GM12875 (cell line): Measurements from ENCODE around the gene NEMP1.

Experiments
- H3K4me3 ChIP-seq: one replicate; pipeline ENCODE4 v1.5.1; 2011; ENCODE audit warnings: low read depth, low read length, control low read depth
- CTCF ChIP-seq: IDR thresholded peaks from 2 replicates; pipeline ENCODE4 v1.5.1; 2011; ENCODE audit warnings: low read depth, mild to moderate bottlenecking, control low read depth, inconsistent platforms, low read length, moderate library complexity, borderline replicate concordance; ENCODE audit not compliant: insufficient read depth

NEMP1 gene

DNA sequence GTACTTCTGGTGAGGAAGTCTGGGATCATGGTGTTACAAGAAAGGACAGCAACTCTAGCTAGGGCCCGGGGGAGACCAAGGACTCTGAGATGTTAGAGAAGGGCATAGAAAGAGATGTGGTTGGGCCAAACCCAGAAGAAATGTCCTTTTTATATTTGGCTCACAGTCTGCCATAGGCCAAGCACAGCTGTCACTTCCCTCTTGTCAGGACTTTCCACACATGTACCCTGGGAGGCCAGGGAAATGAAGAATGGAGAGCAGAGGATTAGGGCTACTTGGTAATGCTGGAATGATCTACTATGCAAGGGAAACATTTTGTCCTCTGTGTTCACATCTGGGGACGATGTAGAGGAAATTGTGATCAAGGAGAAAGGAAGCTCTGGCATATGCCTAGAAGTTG lies 37.8 kb downstream of the NEMP1 start:
- TF ChIP-seq CTCF: no peak
- no peak overlapping the region for H3K4me3 ChIP-seq

GRCh38 chr12:57040211-57040610 lies 38.4 kb downstream of the NEMP1 start:
- no peak overlapping the region for H3K4me3 ChIP-seq
- TF ChIP-seq CTCF: no peak

DNA sequence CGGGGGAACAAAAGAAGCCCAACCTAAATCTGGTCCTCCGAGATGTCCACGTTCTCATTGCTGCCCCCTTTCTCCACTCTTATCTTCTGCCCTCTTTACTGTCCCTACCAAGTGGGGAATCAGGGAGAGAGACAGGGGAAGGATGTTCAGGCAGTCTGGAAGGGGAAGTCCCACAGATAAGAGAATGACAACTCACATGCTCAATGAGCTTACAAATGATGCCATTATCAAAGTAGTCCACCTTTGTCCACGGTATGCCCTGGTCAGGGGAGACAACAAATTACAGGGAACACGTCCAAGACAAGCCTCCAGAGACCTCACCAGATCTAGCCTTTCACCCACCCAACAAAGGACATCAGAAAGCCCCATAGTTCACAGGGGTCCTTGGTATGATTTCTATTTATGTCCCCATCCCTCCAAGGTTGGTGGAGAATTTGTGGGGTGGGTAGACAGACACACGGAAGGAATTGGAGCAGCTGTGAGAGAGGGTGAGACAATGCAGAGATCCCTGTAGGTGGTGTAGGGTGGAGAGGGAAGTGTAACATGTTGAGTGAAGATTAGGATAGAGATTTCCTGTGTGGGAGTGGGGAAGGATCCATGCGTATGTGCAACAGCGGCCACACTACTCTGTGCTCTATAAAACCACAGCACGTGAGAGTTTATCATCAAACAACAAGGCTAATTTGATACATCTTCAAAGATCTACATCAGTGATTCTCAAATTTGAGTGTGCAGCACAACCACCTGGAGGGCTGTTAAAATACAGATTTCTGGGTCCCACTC lies 39.4 kb downstream of the NEMP1 start:
- H3K4me3 ChIP-seq: no peak overlapping the region
- no peak for TF ChIP-seq CTCF

GRCh38 chr12:57037264-57037663 lies 41.3 kb downstream of the NEMP1 start:
- no peak overlapping the region for H3K4me3 ChIP-seq
- TF ChIP-seq CTCF: no peak

DNA sequence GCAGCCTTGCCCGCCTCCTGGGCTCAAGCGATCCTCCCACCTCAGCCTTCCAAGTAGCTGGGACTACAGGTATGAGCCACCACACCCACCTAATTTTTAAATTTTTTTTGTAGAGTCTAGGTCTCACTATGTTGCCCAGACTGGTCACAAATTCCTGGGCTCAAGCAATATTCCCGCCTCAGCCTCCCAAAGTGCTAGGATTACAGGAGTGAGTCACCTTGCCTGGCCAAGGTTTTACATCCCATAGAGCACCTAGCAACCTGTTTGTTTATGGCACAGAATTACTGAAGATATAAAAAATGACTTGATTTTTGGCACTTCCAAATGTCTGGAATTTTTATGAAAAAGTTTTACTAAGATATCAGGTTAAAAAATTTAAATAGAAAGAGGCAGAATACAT lies 45.2 kb downstream of the NEMP1 start:
- H3K4me3 ChIP-seq: no peak overlapping the region
- no peak for TF ChIP-seq CTCF

GRCh38 chr12:57031789-57032188 lies 46.8 kb downstream of the NEMP1 start:
- no peak overlapping the region for H3K4me3 ChIP-seq
- TF ChIP-seq CTCF: no peak

DNA sequence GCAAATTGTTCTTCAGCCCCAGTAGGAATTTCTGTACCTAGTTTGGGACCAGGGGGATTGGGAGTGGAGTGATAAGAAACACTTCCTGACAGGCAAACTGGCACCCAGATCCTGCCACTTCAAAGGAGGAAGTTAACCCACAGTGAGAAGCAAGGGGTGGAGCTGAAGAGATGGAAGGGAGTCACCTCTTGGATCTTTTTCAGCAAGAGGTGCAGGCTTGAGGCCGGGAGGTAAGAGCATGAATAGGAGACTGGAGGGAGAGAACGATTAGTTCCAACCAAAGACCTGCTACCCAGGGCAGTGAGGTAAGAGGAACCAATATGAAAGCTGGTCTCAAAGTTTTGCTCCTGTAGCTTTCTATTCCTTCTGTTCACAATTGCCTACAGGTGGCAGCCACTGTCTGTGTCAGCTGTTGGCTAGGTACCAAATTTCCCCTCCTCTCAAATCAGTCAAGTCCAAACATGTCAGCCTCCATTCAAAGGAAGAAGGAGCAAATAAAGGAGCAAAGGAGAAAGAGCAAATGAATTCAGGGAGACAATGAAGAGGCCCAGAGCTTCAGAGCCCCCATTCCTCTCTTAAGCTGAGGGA lies 47.4 kb downstream of the NEMP1 start:
- no peak overlapping the region for H3K4me3 ChIP-seq
- peak; percentile 11; the same call in 1 of the 2 replicates for TF ChIP-seq CTCF
